Endodermal cell (in vitro differentiated cells): ENCODE data around the gene S100A8. TPM values are rescaled to one million over a fixed set of nuclear protein-coding genes. Genes with fewer than 3 reads are reported as not detected.
"Not testable (repeated sequence)": the region's sequence is repeated elsewhere in the genome, so short reads cannot be mapped to it uniquely, and the experiment has no call there.

Source experiments
- DNase-seq: peaks from one replicate; pipeline ENCODE4 v3.0.0-alpha.2; 2017
- H3K27ac ChIP-seq: 2 replicates; pipeline ENCODE4 v1.5.1; 2013; ENCODE audit warnings: mild to moderate bottlenecking, low read depth, low read length, moderate library complexity
- H3K27me3 ChIP-seq: 2 replicates; pipeline ENCODE4 v1.6.1; 2013; ENCODE audit warnings: mild to moderate bottlenecking, low read length, moderate library complexity; ENCODE audit not compliant: insufficient read depth, control insufficient read depth, poor library complexity, severe bottlenecking
- H3K36me3 ChIP-seq: 2 replicates; pipeline ENCODE4 v1.7.0; 2013; ENCODE audit warnings: mild to moderate bottlenecking, low read length, moderate library complexity; ENCODE audit not compliant: control insufficient read depth, insufficient read depth
- H3K4me1 ChIP-seq: one replicate; pipeline ENCODE4 v1.7.0; 2013; ENCODE audit warnings: low read length; ENCODE audit not compliant: control insufficient read depth, insufficient read depth
- H3K4me3 ChIP-seq: 2 replicates; pipeline ENCODE4 v1.5.1; 2013; ENCODE audit warnings: mild to moderate bottlenecking, low read length, moderate library complexity
- H3K9ac ChIP-seq: 2 replicates; pipeline ENCODE4 v1.6.1; 2013; ENCODE audit warnings: mild to moderate bottlenecking, low read length, moderate library complexity; ENCODE audit not compliant: poor library complexity, severe bottlenecking; ENCODE audit errors: extremely low read depth
- H3K9me3 ChIP-seq: 2 replicates; pipeline ENCODE4 v1.6.1; 2013; ENCODE audit warnings: mild to moderate bottlenecking, low read length, moderate library complexity; ENCODE audit not compliant: control insufficient read depth
- H3K27ac Mint-ChIP-seq: 2 replicates; pipeline ENCODE4 v1.8.0; 2020; ENCODE audit warnings: mixed read lengths
- H3K27me3 Mint-ChIP-seq: 2 replicates; pipeline ENCODE4 v1.8.0; 2021; ENCODE audit warnings: mild to moderate bottlenecking, mixed read lengths; ENCODE audit not compliant: insufficient read depth
- H3K36me3 Mint-ChIP-seq: 2 replicates; pipeline ENCODE4 v1.8.0; 2020; ENCODE audit warnings: low read depth, mixed read lengths
- H3K4me1 Mint-ChIP-seq: 2 replicates; pipeline ENCODE4 v1.8.0; 2020; ENCODE audit warnings: mixed read lengths
- H3K4me3 Mint-ChIP-seq: 2 replicates; pipeline ENCODE4 v1.8.0; 2020; ENCODE audit warnings: mild to moderate bottlenecking, moderate library complexity, mixed read lengths
- H3K9me3 Mint-ChIP-seq: 2 replicates; pipeline ENCODE4 v1.8.0; 2020; ENCODE audit warnings: mild to moderate bottlenecking, mixed read lengths
- CTCF ChIP-seq: fragments of 200-600 bp; sonication (generic); conservative IDR thresholded peaks from 2 replicates; pipeline ENCODE4 v1.5.0; 2021; ENCODE audit warnings: antibody characterized with exemption, mild to moderate bottlenecking
- WGBS, 2 experiments: methylation state at CpG; one replicate each; pipeline versions ENCODE4 v1.1.5 to v1.1.7; 2013; ENCODE audit warnings: missing lambda C conversion rate in 2 of 2, mixed read lengths in 1 of 2; ENCODE audit not compliant: insufficient coverage in 1 of 2, insufficient read length in 1 of 2; 5-methylcytosine and 5-hydroxymethylcytosine counted together
- total RNA-seq, 2 donors: library from RNA; stranded (reverse); fragmentation: NEBNext Ultra II Directional in 1 of 2; extraction: Animal tissue kit (Norgen Biotek cat#: 25700) in 1 of 2; gene quantifications; 2 replicates in 1 of 2; 3 replicates in 1 of 2; pipeline ENCODE4 v1.2.1, GENCODE V29; 2021

S100A8 gene
- total RNA-seq, 2 donors from 2014 or later, result not detected

- WGBS, 2 experiments, result 86 to 96% methylated on average over 10 to 12 of the region's 12 CpGs
- H3K9ac ChIP-seq, result no peak overlapping the region
- H3K36me3 ChIP-seq, result no peaks in the 10 kb centered on the region
- Mint-ChIP-seq H3K9me3 (peaks cover 2% of the 10 kb centered on the region), H3K4me3 (no peak overlapping the region), H3K36me3 (no peaks in the 10 kb centered on the region), H3K4me1 (no peaks in the 10 kb centered on the region), H3K27ac (no peak overlapping the region), H3K27me3 (peaks cover 10% of the 10 kb centered on the region)
- H3K4me1 ChIP-seq, result no peaks in the 10 kb centered on the region
- TF ChIP-seq CTCF, result no peak
- peaks cover 6% of the 10 kb centered on the region for H3K9me3 ChIP-seq
- H3K27ac ChIP-seq, result no peak overlapping the region
- H3K4me3 ChIP-seq, result no peak overlapping the region
- DNase-seq, result no peak
- no peaks in the 10 kb centered on the region for H3K27me3 ChIP-seq
Observed at GRCh38 chr1:153417136-153417888, 26.4 kb upstream of the S100A8 start.

- peak; percentile 25 for DNase-seq
- no peak within 1 kb of the TSS for H3K27ac Mint-ChIP-seq
- Histone ChIP-seq H3K4me1 (no peaks in the 10 kb centered on the region), H3K36me3 (no peaks in the 10 kb centered on the region), H3K27me3 (no peaks in the 10 kb centered on the region), H3K4me3 (no peak within 1 kb of the TSS), H3K27ac (no peak within 1 kb of the TSS), H3K9ac (no peak within 1 kb of the TSS), H3K9me3 (peaks cover 6% of the 10 kb centered on the region)
- H3K36me3 Mint-ChIP-seq, result no peaks in the 10 kb centered on the region
- no peak within 1 kb of the TSS for H3K4me3 Mint-ChIP-seq
- H3K4me1 Mint-ChIP-seq, result no peaks in the 10 kb centered on the region
- TF ChIP-seq CTCF, result no peak
- peaks cover 9% of the 10 kb centered on the region for H3K27me3 Mint-ChIP-seq
- peaks cover 8% of the 10 kb centered on the region for H3K9me3 Mint-ChIP-seq
- 81 to 90% methylated on average over 2 to 6 of the region's 6 CpGs for WGBS, 2 experiments
Observed at GRCh38 chr1:153415850-153416570, 25.1 kb upstream of the S100A8 start, which contains the start of gene S100A7A. Gene S100A7A (plus strand): TSS chr1:153416520. CDS start chr1:153418083, 1,563 bp downstream.

- H3K9me3 Mint-ChIP-seq, H3K9me3 ChIP-seq, H3K4me3 ChIP-seq, H3K4me3 Mint-ChIP-seq, H3K36me3 Mint-ChIP-seq, H3K36me3 ChIP-seq, H3K9ac ChIP-seq, H3K4me1 ChIP-seq, H3K4me1 Mint-ChIP-seq, DNase-seq, H3K27ac Mint-ChIP-seq, H3K27me3 ChIP-seq, H3K27ac ChIP-seq: not testable (repeated sequence)
- peaks cover 14% of the 10 kb centered on the region for H3K27me3 Mint-ChIP-seq
Observed at GRCh38 chr1:153413961-153414360, 23.1 kb upstream of the S100A8 start.

GRCh38 chr1:153407274-153407673 is 16.4 kb upstream of the S100A8 start:
- not testable (repeated sequence) for H3K9ac ChIP-seq, H3K27ac ChIP-seq, H3K9me3 ChIP-seq, H3K9me3 Mint-ChIP-seq, H3K4me1 Mint-ChIP-seq, H3K4me3 Mint-ChIP-seq, H3K4me1 ChIP-seq, H3K36me3 ChIP-seq, H3K36me3 Mint-ChIP-seq, H3K27me3 ChIP-seq, H3K27ac Mint-ChIP-seq, H3K4me3 ChIP-seq
- peaks cover 41% of the 10 kb centered on the region for H3K27me3 Mint-ChIP-seq
- peak; percentile 32 for DNase-seq
- 78 to 84% methylated on average over 9 to 11 of the region's 11 CpGs for WGBS, 2 experiments

- H3K27ac ChIP-seq, H3K4me3 Mint-ChIP-seq, H3K27me3 ChIP-seq, H3K27ac Mint-ChIP-seq, H3K36me3 Mint-ChIP-seq, H3K4me1 Mint-ChIP-seq, H3K9ac ChIP-seq, H3K4me3 ChIP-seq, H3K4me1 ChIP-seq, H3K9me3 Mint-ChIP-seq, H3K9me3 ChIP-seq, H3K36me3 ChIP-seq: not testable (repeated sequence)
- DNase-seq, result peak; percentile 21
- peaks cover 42% of the 10 kb centered on the region for H3K27me3 Mint-ChIP-seq
- 88 to 95% methylated on average over 3 to 6 of the region's 6 CpGs for WGBS, 2 experiments
Observed at GRCh38 chr1:153405825-153406599, 15.1 kb upstream of the S100A8 start.
